ENCODE measurements around the gene ADPRHL1. TPM values are rescaled to one million over a fixed set of nuclear protein-coding genes. Genes with fewer than 3 reads are reported as not detected.

Gene ADPRHL1
- total RNA-seq, 1 donor from 2014 or later, result 8.4 TPM

- Mint-ChIP-seq H3K4me1 (ENCODE audit: low read depth) (peaks cover 3% of the 10 kb centered on the region), H3K36me3 (ENCODE audit: low read depth) (peaks cover 30% of the 10 kb centered on the region), H3K4me3 (ENCODE audit: unreplicated experiment) (no peak overlapping the region), H3K27ac (ENCODE audit: unreplicated experiment) (no peak overlapping the region), H3K9me3 (ENCODE audit: low read depth) (no peaks in the 10 kb centered on the region), H3K27me3 (ENCODE audit: low read depth) (no peaks in the 10 kb centered on the region)
- DNase-seq (ENCODE audit: low spot score), result no peak
- TF ChIP-seq, protein P1, sequence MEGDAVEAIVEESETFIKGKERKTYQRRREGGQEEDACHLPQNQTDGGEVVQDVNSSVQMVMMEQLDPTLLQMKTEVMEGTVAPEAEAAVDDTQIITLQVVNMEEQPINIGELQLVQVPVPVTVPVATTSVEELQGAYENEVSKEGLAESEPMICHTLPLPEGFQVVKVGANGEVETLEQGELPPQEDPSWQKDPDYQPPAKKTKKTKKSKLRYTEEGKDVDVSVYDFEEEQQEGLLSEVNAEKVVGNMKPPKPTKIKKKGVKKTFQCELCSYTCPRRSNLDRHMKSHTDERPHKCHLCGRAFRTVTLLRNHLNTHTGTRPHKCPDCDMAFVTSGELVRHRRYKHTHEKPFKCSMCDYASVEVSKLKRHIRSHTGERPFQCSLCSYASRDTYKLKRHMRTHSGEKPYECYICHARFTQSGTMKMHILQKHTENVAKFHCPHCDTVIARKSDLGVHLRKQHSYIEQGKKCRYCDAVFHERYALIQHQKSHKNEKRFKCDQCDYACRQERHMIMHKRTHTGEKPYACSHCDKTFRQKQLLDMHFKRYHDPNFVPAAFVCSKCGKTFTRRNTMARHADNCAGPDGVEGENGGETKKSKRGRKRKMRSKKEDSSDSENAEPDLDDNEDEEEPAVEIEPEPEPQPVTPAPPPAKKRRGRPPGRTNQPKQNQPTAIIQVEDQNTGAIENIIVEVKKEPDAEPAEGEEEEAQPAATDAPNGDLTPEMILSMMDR (IDR thresholded peaks at IDR 0.05), result no peak
Observed at GRCh38 chr13:113476811-113477210, 23.5 kb upstream of the ADPRHL1 start.

GRCh38 chr13:113475911-113476310 is 22.6 kb upstream of the ADPRHL1 start:
- no peaks in the 10 kb centered on the region for H3K27me3 Mint-ChIP-seq (ENCODE audit: low read depth)
- TF ChIP-seq, protein P1 (IDR thresholded peaks at IDR 0.05), result no peak
- no peak for DNase-seq (ENCODE audit: low spot score)
- no peak overlapping the region for H3K4me3 Mint-ChIP-seq (ENCODE audit: unreplicated experiment)
- no peak overlapping the region for H3K27ac Mint-ChIP-seq (ENCODE audit: unreplicated experiment)
- H3K9me3 Mint-ChIP-seq (ENCODE audit: low read depth), result no peaks in the 10 kb centered on the region
- peaks cover 35% of the 10 kb centered on the region for H3K36me3 Mint-ChIP-seq (ENCODE audit: low read depth)
- peaks cover 3% of the 10 kb centered on the region for H3K4me1 Mint-ChIP-seq (ENCODE audit: low read depth)

DNA sequence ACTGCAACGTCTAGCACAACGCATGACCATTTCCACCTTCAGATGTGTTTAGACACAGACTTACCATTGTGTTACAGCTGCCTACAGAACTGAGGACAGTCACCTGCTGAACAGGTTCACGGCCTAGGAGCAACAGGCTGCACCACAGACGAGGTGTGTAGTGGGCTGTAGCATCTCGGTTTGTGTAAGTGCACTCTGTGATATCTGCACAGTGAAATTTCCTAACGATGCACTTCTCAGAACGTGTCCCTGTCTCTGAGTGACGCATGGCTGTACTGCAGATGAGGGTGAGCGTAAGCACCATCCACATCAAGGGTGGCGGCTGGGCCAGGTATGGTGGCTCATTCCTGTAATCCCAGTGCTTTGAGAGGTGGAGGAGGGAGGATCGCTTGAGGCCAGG is 22.0 kb upstream of the ADPRHL1 start:
- Mint-ChIP-seq H3K4me3 (ENCODE audit: unreplicated experiment) (no peak overlapping the region), H3K36me3 (ENCODE audit: low read depth) (peaks cover 35% of the 10 kb centered on the region), H3K9me3 (ENCODE audit: low read depth) (no peaks in the 10 kb centered on the region), H3K27ac (ENCODE audit: unreplicated experiment) (no peak overlapping the region), H3K27me3 (ENCODE audit: low read depth) (no peaks in the 10 kb centered on the region), H3K4me1 (ENCODE audit: low read depth) (no peaks in the 10 kb centered on the region)
- TF ChIP-seq, protein P1 (IDR thresholded peaks at IDR 0.05), result no peak
- no peak for DNase-seq (ENCODE audit: low spot score)

GRCh38 chr13:113474179-113474578 is 20.9 kb upstream of the ADPRHL1 start:
- Mint-ChIP-seq H3K27me3 (ENCODE audit: low read depth) (no peaks in the 10 kb centered on the region), H3K9me3 (ENCODE audit: low read depth) (no peaks in the 10 kb centered on the region), H3K4me3 (ENCODE audit: unreplicated experiment) (no peak overlapping the region), H3K4me1 (ENCODE audit: low read depth) (no peaks in the 10 kb centered on the region), H3K27ac (ENCODE audit: unreplicated experiment) (no peak overlapping the region), H3K36me3 (ENCODE audit: low read depth) (peaks cover 35% of the 10 kb centered on the region)
- no peak for DNase-seq (ENCODE audit: low spot score)
- TF ChIP-seq, protein P1 (IDR thresholded peaks at IDR 0.05), result no peak

GRCh38 chr13:113472355-113473025 is 19.2 kb upstream of the ADPRHL1 start:
- no peak overlapping the region for H3K4me3 Mint-ChIP-seq (ENCODE audit: unreplicated experiment)
- no peaks in the 10 kb centered on the region for H3K9me3 Mint-ChIP-seq (ENCODE audit: low read depth)
- H3K27me3 Mint-ChIP-seq (ENCODE audit: low read depth), result no peaks in the 10 kb centered on the region
- no peak for DNase-seq (ENCODE audit: low spot score)
- TF ChIP-seq, protein P1 (IDR thresholded peaks at IDR 0.05), result no peak
- peaks cover 30% of the 10 kb centered on the region for H3K36me3 Mint-ChIP-seq (ENCODE audit: low read depth)
- no peak overlapping the region for H3K27ac Mint-ChIP-seq (ENCODE audit: unreplicated experiment)
- peaks cover 3% of the 10 kb centered on the region for H3K4me1 Mint-ChIP-seq (ENCODE audit: low read depth)

All from chondrocyte (in vitro differentiated cells).